NCI-H1105 treated with DMSO at 0.1 percent for 48 hours (cell line): Measurements from ENCODE around the gene PIGW.

Experiments used
- DNase-seq: peaks from one replicate; lab custom pipeline; 2025; lab: John Stamatoyannopoulos, UW

The PIGW gene

DNA sequence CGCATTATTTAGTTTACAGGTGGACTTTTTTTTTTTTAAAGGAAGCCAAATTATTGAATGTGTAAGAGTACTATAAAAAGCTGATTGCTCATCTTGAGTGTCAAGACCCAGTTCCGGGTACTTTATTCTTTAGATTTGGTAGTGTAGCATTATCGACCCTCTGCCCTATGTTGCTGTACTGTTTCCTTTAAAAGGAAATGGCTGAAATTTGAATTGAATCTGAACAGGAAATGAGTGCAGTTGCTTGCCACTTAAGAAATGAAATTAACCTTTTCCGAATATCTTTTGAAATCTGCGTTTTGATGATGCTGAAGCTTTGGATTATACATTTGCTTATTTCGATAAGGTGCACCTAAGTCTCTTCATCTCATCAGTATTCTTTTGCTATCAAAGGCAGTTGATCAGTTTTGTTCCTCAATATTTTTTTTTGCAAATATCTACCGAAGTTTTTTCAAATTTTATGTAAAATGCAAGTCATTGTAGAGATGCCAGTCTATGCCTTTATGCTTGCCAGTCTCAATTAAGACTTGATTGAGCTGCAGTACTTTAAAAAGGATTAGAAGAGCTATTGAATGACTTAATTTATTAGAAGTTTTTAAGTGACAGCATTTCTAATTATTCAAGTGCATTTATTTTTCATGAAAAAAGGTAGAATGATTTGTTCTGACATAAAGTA, 11.8 kb downstream of the PIGW start:
- no peak for DNase-seq

- no peak for DNase-seq
These were observed 13.0 kb downstream of the PIGW start for GRCh38 chr17:36547776-36548175.

DNA sequence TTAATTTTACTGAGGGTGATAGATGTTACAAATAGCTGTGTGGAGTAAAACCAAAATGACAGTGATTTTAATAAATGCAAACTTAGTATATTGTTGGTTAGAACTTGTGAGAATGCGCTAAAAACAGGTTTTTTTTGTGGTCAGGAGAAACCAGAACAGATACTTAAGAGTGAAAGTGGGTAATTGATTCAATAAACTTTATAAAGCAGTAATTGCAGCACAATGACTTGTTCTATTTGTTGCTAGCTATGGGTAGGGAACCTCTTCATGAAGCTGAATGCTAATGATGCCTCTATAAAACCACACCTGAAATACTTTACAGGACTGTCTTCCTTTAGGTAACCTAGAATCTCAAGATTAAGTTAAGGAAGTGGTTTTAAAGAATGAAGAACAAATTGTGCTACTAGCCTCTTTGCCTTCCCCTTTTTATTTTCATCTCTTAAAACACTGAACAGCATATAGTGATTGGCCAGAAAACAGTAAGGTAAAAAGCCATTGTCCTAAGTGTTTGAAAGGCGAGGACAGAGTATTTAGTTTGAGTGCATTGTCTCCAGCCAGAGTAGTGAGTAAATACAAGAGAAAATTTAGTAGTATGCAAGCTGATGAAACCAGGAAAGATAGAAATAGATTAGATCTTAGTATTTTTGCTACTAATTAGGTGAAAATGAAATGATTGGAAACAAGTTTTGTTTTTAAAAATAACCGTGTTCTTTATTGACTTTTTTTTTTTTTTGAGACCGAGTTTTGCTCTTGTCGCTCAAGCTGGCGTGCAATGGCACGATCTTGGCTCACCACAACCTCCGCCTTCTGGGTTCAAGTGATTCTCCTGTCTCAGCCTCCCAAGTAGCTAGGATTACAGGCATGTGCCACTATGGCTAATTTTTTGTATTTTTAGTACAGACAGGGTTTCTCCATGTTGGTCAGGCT, 16.0 kb downstream of the PIGW start:
- DNase-seq, result no peak

DNA sequence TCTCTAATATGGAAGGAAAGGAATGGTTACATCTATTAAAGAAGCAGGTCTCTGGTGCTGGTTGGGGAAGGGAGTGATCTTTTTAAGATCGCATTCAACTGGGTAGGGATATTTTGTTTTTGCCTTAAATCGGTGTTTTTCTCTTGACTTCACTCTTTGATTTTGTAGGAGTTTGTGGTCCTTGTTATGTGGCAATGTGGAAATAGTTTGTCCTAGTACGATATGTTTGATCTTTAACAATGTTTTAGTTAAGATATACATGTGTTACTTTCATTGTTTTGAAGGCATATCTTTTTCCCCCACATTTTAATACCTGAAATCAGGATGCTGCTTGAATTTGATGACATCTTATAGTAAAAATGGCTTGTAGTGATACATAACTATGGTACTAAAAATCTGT, 18.7 kb downstream of the PIGW start:
- no peak for DNase-seq

DNA sequence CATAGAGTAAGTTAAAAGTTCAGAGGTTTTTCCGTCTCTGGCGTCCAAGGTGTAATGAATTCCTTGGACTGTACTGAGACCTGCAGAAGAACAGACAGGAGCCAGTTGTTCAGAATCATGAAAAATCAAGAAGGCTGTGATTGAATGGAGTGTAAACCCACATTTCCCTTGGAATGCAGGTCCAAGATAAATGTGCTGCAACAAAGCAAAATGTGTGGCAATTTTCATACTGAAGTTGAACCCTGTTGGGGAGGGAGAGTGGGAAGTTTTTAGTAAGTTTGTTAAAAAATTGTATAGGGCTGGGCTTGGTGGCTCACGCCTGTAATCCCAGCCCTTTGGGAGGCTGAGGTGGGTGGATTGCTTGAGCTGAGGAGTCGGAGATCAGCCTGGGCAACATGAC, 31.3 kb downstream of the PIGW start:
- no peak for DNase-seq

DNA sequence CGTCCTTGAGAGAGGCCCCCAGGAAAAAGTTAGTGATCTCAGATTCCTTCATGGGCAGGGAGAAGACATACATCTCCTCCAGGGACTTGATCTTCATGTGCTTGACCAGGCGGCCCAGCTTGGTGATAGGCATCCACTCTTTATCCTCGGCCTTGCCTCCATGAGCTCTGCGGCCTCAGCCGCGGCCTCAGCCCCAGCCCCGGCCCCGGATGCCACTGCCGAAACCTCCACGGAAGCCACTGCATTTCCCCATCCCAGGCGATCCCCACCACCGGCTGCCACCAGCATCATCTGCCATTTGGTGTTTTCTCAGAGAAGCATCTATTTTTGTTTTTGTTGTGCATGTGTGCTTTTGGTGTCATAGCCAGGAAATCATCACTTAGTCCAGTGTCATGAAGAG, 40.2 kb downstream of the PIGW start:
- DNase-seq, result no peak

DNA sequence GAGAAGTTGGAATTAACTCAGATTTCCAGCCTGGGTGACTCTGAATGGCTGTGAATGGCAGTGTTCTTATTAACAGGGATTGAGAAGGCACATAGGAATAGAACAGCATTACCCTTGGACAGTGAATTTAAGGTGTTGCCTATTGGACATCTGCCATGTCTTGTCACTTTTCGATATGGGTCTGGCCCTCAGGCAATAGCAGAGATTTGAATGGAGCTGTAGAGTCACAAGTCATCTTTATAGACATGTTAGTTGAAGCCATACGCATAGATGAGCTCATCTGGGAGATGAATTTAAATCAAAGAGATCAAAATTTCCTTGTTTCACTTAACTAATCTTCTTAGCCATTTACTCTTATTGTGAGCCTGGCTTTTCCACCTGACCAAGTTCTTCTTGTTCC, 42.0 kb downstream of the PIGW start:
- no peak for DNase-seq

GRCh38 chr17:36578671-36579070, 43.9 kb downstream of the PIGW start:
- DNase-seq, result no peak

GRCh38 chr17:36583787-36584186, 49.0 kb downstream of the PIGW start:
- no peak for DNase-seq

DNA sequence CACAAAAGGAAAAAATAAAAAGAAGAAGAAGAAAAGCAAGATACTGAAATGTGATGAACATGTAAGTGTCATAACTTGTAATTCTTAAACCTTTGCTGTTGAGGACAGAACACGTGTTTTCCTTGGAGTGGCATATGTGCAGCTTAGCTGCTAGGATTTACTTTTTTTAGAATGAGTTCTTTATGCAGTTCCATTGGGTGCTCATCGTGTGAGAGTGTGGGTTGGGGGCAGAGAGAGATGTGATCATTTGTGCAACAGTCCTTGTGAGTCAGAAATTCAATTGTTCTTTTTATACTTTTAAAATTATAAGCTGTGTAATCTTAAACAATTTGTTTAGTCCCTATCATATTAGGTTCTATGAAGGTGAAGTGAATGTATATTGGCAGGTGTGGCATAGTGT, 51.4 kb downstream of the PIGW start:
- no peak for DNase-seq
